ENCODE measurements around the gene PLXNB2.

Gene PLXNB2

DNA sequence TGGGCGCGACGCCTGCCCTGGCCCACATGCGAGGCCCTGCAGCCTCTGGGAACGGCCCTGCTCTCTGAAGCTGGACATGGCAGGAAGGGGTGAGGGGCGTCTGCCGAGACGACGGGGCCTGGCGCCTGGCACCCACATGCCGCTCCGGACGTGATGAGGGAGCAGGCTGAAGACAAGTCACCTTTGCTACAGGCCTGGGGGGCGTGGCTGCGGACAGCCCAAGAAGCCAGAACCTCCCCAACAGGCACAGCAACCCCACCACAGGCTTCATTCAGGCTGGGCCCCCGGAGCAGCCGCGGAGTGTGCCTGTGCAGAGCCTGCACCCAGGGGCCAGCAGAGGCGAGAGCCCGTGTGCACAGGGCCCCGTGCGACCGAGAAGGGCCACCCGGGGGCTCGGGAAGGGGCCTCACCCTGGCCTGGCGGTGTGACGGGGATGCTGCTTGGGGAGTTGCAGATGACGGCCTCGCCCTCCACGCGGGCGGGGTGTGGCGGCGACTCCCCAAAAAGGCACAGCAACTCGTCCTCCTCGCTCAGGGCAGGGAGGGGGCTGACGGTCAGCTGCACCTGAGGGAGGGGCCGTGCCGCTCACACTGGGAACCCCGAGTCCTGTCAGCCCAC lies 20.6 kb downstream of the PLXNB2 start:
- no peak for FAIRE-seq
- TF ChIP-seq, protein P1, sequence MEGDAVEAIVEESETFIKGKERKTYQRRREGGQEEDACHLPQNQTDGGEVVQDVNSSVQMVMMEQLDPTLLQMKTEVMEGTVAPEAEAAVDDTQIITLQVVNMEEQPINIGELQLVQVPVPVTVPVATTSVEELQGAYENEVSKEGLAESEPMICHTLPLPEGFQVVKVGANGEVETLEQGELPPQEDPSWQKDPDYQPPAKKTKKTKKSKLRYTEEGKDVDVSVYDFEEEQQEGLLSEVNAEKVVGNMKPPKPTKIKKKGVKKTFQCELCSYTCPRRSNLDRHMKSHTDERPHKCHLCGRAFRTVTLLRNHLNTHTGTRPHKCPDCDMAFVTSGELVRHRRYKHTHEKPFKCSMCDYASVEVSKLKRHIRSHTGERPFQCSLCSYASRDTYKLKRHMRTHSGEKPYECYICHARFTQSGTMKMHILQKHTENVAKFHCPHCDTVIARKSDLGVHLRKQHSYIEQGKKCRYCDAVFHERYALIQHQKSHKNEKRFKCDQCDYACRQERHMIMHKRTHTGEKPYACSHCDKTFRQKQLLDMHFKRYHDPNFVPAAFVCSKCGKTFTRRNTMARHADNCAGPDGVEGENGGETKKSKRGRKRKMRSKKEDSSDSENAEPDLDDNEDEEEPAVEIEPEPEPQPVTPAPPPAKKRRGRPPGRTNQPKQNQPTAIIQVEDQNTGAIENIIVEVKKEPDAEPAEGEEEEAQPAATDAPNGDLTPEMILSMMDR (IDR thresholded peaks at IDR 0.05; ENCODE audit: insufficient read depth, missing control alignments) = no peak
- no peak for DNase-seq (ENCODE audit: insufficient read length, low spot score)

DNA sequence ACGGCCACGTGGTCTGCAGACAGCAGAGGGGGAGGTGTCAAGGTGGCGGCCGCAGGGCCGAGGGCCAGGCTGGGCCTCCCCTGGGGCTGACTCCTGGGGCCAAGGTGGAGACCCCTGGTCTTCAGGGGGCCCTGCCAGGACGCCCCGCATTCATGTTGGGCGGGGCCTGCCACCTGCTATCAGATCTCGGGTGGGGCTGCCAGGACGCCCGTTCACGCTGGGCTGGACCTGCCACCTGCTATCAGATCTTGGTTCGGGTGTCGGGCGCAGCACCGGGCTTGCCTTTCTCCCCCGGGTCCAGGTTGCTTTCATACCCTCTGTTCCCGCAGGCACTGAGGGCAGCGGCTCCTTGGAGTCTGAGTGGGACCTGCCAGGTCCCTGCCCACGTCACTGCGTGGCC lies 21.2 kb downstream of the PLXNB2 start:
- TF ChIP-seq, protein P1 (IDR thresholded peaks at IDR 0.05; ENCODE audit: insufficient read depth, missing control alignments) = no peak
- DNase-seq (ENCODE audit: insufficient read length, low spot score) = no peak
- no peak for FAIRE-seq

DNA sequence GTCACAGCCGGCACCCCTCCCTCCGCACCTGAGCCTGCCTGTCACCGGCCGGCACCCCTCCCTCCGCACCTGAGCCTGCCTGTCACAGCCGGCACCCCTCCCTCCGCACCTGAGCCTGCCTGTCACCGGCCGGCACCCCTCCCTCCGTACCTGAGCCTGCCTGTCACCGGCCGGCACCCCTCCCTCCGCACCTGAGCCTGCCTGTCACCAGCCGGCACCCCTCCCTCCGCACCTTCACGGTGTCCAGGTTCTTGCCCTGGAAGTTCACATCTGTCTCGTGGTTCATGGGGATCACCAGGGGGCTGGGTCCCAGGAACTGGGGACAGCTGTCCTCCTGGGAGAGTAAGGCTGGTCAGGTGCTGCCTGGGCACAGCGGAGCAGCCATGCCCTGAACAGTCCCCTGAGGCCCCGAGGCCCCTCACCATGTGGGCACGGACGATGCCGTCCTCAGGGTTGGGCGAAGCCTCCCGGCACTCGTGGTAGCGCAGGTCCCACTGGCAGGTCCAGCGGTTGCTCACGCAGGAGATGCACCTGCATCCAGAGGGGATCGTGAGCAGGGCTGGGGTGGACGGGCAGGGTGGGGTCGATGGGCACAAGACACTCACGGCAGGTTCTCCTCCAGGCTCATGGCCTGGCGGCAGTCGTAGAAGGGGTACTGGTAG lies 21.7 kb downstream of the PLXNB2 start:
- FAIRE-seq = no peak
- TF ChIP-seq, protein P1 (IDR thresholded peaks at IDR 0.05; ENCODE audit: insufficient read depth, missing control alignments) = no peak
- DNase-seq (ENCODE audit: insufficient read length, low spot score) = no peak

DNA sequence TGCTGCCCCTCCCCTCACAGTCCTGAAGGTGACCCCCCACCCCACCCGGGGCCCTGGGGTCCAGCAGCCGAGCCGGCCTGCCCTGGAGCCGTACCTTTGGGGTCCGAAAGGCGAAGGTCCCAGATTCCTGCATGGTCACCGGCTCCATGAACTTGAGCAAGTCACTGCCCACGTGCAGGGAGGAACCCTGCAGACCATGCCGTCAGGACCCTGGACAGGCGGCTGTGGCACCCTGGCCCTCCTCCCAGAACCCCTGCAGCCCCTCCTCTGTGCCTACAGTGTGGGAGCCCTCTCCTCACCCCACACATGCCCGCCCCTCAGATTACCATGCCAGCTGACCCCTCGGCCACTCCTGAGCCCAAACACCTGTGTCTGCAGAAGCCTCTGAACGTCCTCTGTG lies 23.0 kb downstream of the PLXNB2 start:
- DNase-seq (ENCODE audit: insufficient read length, low spot score) (no peak), FAIRE-seq (no peak)
- TF ChIP-seq, protein P1 (IDR thresholded peaks at IDR 0.05; ENCODE audit: insufficient read depth, missing control alignments) = no peak

DNA sequence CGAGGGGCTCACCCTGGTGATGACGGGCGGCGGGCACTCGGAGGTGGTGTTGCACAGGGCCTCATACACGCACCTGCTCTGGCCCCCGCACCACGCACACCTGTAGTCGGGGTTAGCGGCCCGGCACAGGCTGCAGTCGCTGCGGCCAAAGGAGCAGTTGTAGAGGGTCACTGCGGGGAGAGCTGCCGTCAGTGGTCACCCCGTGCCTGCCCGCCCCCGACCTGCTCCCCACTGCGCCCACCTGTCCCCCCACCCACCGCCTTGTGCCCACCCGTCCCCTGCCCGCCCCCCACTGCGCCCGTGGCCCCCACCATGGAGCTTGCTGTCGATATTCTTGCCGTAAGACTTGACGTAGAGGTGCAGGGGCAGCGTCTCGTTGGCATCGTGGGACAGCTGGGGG lies 23.6 kb downstream of the PLXNB2 start:
- TF ChIP-seq, protein P1 (IDR thresholded peaks at IDR 0.05; ENCODE audit: insufficient read depth, missing control alignments) = no peak
- DNase-seq (ENCODE audit: insufficient read length, low spot score) (no peak), FAIRE-seq (no peak)

DNA sequence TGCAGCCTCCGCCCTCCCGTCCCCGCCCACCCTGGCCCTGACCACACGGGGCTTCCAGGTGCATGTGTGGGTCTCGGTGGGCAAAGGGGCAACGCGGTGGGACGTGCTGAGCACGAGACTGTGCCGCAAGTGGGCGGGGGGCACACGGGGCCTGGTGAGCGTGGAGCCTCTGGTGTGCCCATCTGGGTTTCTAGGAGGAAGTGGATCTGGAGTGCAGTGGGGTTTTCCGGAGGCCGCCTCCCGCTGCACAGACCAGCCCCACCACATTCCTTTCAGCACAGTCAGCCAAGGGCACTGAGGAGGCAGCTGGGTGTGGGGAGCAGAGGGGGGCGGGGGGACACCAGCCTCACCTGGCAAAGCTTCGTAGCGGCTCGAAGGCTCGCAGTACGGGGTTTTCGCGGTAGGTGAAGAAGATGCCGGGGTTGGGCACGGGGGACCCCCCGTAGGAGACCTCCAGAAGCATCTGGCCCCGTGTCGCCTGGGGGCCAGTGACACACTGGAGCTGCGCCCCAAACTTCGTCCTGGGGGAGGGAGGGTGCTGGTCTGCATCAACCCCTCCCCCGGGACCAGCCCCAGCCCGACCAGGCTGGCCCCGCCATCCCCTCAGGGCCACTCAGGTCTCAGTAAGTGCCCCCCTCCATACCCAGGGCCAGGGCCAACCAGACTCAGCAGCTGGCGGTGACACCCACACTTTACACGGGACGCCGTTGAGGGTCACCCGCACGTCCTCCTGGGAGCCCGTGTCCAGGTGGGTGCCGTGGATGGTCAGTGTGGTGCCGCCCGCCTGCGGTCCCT lies 24.9 kb downstream of the PLXNB2 start:
- DNase-seq (ENCODE audit: insufficient read length, low spot score) (no peak), FAIRE-seq (no peak)
- TF ChIP-seq, protein P1 (IDR thresholded peaks at IDR 0.05; ENCODE audit: insufficient read depth, missing control alignments) = no peak

All from D721Med (cell line).